GM18502 (cell line): Measurements from ENCODE around the gene PROX2.

ENCODE experiments used
- ATAC-seq: cut with Tn5 transposase; IDR thresholded peaks from one replicate; pipeline ENCODE4 v1.9.1; 2021; ENCODE audit warnings: mild to moderate bottlenecking; ENCODE audit not compliant: unreplicated experiment, poor library complexity

Gene PROX2

GRCh38 chr14:74846968-74847665 is 28.8 kb downstream of the PROX2 start:
- ATAC-seq: no peak

- ATAC-seq: no peak
Observed at GRCh38 chr14:74846168-74846567, 29.8 kb downstream of the PROX2 start.

GRCh38 chr14:74843653-74844052 is 32.3 kb downstream of the PROX2 start:
- ATAC-seq: no peak

GRCh38 chr14:74841230-74842207 is 34.4 kb downstream of the PROX2 start:
- peak; percentile 71 for ATAC-seq

- no peak for ATAC-seq
Observed at GRCh38 chr14:74840603-74841030, 35.3 kb downstream of the PROX2 start.

GRCh38 chr14:74838166-74838565 is 37.8 kb downstream of the PROX2 start:
- no peak for ATAC-seq

- ATAC-seq: no peak
Observed at GRCh38 chr14:74836251-74836960, 39.5 kb downstream of the PROX2 start.

GRCh38 chr14:74835645-74836250 is 40.2 kb downstream of the PROX2 start:
- no peak for ATAC-seq

GRCh38 chr14:74834692-74835392 is 41.1 kb downstream of the PROX2 start:
- ATAC-seq: no peak

GRCh38 chr14:74832849-74833248 is 43.1 kb downstream of the PROX2 start:
- no peak for ATAC-seq

GRCh38 chr14:74829251-74829650 is 46.7 kb downstream of the PROX2 start:
- no peak for ATAC-seq

GRCh38 chr14:74826574-74826973 is 49.4 kb downstream of the PROX2 start:
- ATAC-seq: no peak
